SK-N-SH (cell line): ENCODE data around the gene ADAP2.
"Not testable (repeated sequence)": the region's sequence is repeated elsewhere in the genome, so short reads cannot be mapped to it uniquely, and the experiment has no call there.

ENCODE experiments used
- CTCF ChIP-seq: fragments of 200-600 bp; sonication (generic); IDR thresholded peaks from 2 replicates; pipeline ENCODE4 v1.6.1; 2017; ENCODE audit warnings: antibody characterized with exemption, mild to moderate bottlenecking, moderate library complexity
- GATA2 ChIP-seq: sonication (generic); formaldehyde crosslinking; IDR thresholded peaks from 2 replicates; pipeline ENCODE4 v1.5.0; 2020; ENCODE audit warnings: mild to moderate bottlenecking, missing genetic modification reagents
- POLR2AphosphoS5 ChIP-seq: IDR thresholded peaks from 2 replicates; pipeline ENCODE4 v1.6.1; 2012; ENCODE audit warnings: low read depth, low read length
- TF ChIP-seq, protein P1 (sequence below): IDR thresholded peaks from 2 replicates; pipeline ENCODE4 v1.6.1; 2012; ENCODE audit warnings: mild to moderate bottlenecking, low read depth, low read length, moderate library complexity

GRCh38 chr17:30979919-30980318 is 58.2 kb downstream of the ADAP2 start:
- TF ChIP-seq CTCF; GATA2 (CRISPR knock-in tag); POLR2AphosphoS5: not testable (repeated sequence)
- TF ChIP-seq, protein P1, sequence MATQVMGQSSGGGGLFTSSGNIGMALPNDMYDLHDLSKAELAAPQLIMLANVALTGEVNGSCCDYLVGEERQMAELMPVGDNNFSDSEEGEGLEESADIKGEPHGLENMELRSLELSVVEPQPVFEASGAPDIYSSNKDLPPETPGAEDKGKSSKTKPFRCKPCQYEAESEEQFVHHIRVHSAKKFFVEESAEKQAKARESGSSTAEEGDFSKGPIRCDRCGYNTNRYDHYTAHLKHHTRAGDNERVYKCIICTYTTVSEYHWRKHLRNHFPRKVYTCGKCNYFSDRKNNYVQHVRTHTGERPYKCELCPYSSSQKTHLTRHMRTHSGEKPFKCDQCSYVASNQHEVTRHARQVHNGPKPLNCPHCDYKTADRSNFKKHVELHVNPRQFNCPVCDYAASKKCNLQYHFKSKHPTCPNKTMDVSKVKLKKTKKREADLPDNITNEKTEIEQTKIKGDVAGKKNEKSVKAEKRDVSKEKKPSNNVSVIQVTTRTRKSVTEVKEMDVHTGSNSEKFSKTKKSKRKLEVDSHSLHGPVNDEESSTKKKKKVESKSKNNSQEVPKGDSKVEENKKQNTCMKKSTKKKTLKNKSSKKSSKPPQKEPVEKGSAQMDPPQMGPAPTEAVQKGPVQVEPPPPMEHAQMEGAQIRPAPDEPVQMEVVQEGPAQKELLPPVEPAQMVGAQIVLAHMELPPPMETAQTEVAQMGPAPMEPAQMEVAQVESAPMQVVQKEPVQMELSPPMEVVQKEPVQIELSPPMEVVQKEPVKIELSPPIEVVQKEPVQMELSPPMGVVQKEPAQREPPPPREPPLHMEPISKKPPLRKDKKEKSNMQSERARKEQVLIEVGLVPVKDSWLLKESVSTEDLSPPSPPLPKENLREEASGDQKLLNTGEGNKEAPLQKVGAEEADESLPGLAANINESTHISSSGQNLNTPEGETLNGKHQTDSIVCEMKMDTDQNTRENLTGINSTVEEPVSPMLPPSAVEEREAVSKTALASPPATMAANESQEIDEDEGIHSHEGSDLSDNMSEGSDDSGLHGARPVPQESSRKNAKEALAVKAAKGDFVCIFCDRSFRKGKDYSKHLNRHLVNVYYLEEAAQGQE: not testable (repeated sequence)
